Liver (tissue), 9 donors: Measurements from ENCODE around the gene UBASH3B. TPM values are rescaled to one million over a fixed set of nuclear protein-coding genes. Genes with fewer than 3 reads are reported as not detected.

ENCODE experiments used
- DNase-seq: peaks from one replicate; pipeline ENCODE4 v3.0.0-alpha.2; 2017; ENCODE audit warnings: low spot score
- H3K27ac ChIP-seq, 2 donors: one replicate each; pipeline ENCODE4 v1.7.0; 2013; ENCODE audit warnings: inconsistent platforms in 2 of 2, low read length in 2 of 2, control low read depth in 1 of 2, low read depth in 1 of 2, mild to moderate bottlenecking in 1 of 2
- H3K27me3 ChIP-seq, 4 donors: one replicate each; pipeline versions ENCODE4 v1.6.1 to v1.7.0; 2013; ENCODE audit warnings: low read length in 3 of 4, inconsistent platforms in 1 of 4, mild to moderate bottlenecking in 1 of 4, moderate library complexity in 1 of 4; ENCODE audit not compliant: control insufficient read depth in 4 of 4, insufficient read depth in 4 of 4
- H3K36me3 ChIP-seq, 4 donors: one replicate each; pipeline versions ENCODE4 v1.6.1 to v1.7.0; 2013; ENCODE audit warnings: low read length in 3 of 4, mild to moderate bottlenecking in 3 of 4, low read depth in 1 of 4, moderate library complexity in 1 of 4; ENCODE audit not compliant: control insufficient read depth in 4 of 4, insufficient read depth in 3 of 4
- H3K4me1 ChIP-seq, 4 donors: one replicate each; pipeline versions ENCODE4 v1.6.1 to v1.7.0; 2013; ENCODE audit warnings: low read length in 3 of 4, mild to moderate bottlenecking in 3 of 4, moderate library complexity in 1 of 4; ENCODE audit not compliant: control insufficient read depth in 4 of 4, insufficient read depth in 4 of 4
- H3K4me3 ChIP-seq, 3 donors: one replicate each; pipeline versions ENCODE4 v1.6.1 to v1.7.0; 2013; ENCODE audit warnings: low read length in 3 of 3, control low read depth in 1 of 3, low read depth in 1 of 3, mild to moderate bottlenecking in 1 of 3
- H3K9ac ChIP-seq, 2 donors: one replicate each; pipeline ENCODE4 v1.7.0; 2013; ENCODE audit warnings: low read length in 2 of 2, mild to moderate bottlenecking in 2 of 2, moderate library complexity in 2 of 2, control low read depth in 1 of 2, low read depth in 1 of 2
- H3K9me3 ChIP-seq, 4 donors: one replicate each; pipeline versions ENCODE4 v1.6.1 to v1.7.0; 2013; ENCODE audit warnings: low read length in 3 of 4; ENCODE audit not compliant: control insufficient read depth in 4 of 4
- CTCF ChIP-seq: fragments of 150-350 bp; IDR thresholded peaks from 2 replicates; pipeline ENCODE4 v1.5.1; 2017; ENCODE audit warnings: improper control_type of control experiment, low read depth, low read length; ENCODE audit not compliant: missing input control
- EGR1 ChIP-seq, 2 donors: IDR thresholded peaks; 2 replicates each; pipeline ENCODE4 v1.6.1; 2016 to 2018; ENCODE audit warnings: antibody characterized with exemption in 2 of 2, low read depth in 2 of 2
- FOXA2 ChIP-seq: IDR thresholded peaks from 2 replicates; pipeline ENCODE4 v1.6.1; 2016; ENCODE audit warnings: antibody characterized with exemption
- HNF4A ChIP-seq, 2 donors: conservative IDR thresholded peaks; 2 replicates each; pipeline ENCODE4 v1.6.1; 2016; ENCODE audit warnings: antibody characterized with exemption in 2 of 2, mild to moderate bottlenecking in 2 of 2
- HNF4G ChIP-seq: IDR thresholded peaks from 2 replicates; pipeline ENCODE4 v1.6.1; 2016; ENCODE audit warnings: antibody characterized with exemption
- MAX ChIP-seq: IDR thresholded peaks from 2 replicates; pipeline ENCODE4 v1.6.1; 2016; ENCODE audit warnings: antibody characterized with exemption
- RAD21 ChIP-seq, 2 donors: IDR thresholded peaks; 2 replicates each; pipeline ENCODE4 v1.6.1; 2016; ENCODE audit warnings: antibody characterized with exemption in 2 of 2, mild to moderate bottlenecking in 2 of 2
- REST ChIP-seq: IDR thresholded peaks from 2 replicates; pipeline ENCODE4 v1.6.1; 2016; ENCODE audit warnings: antibody characterized with exemption, mild to moderate bottlenecking
- RXRA ChIP-seq, 2 donors: IDR thresholded peaks; 2 replicates each; pipeline ENCODE4 v1.6.1; 2017 to 2018; ENCODE audit warnings: antibody characterized with exemption in 2 of 2, mild to moderate bottlenecking in 1 of 2
- SP1 ChIP-seq: IDR thresholded peaks from 2 replicates; pipeline ENCODE4 v1.6.1; 2018; ENCODE audit warnings: antibody characterized with exemption, mild to moderate bottlenecking
- YY1 ChIP-seq: IDR thresholded peaks from 2 replicates; pipeline ENCODE4 v1.6.1; 2016; ENCODE audit warnings: antibody characterized with exemption, mild to moderate bottlenecking
- ZBTB33 ChIP-seq: IDR thresholded peaks from 2 replicates; pipeline ENCODE4 v1.6.1; 2016; ENCODE audit warnings: antibody characterized with exemption
- WGBS: extraction: QIAGEN DNeasy Blood & Tissue Kit; methylation state at CpG from one replicate; pipeline ENCODE4 v1.1.7; 2013; 5-methylcytosine and 5-hydroxymethylcytosine counted together
- polyA plus RNA-seq, 2 donors: library from polyadenylated mRNA; stranded (reverse) in 1 of 2; unstranded in 1 of 2; fragments of 200-250 nt in 1 of 2; fragments of >200 nt in 1 of 2; fragmentation: Nextera tagmentation in 1 of 2; extraction: Ambion mirVana in 1 of 2; gene quantifications; one replicate each; pipeline versions ENCODE4 v1.2.1 to v1.2.3, GENCODE V29; 2013 to 2015
- total RNA-seq, 2 donors: library from RNA; depleted of rRNA; stranded (reverse); fragments of >200 nt; gene quantifications; one replicate each; pipeline ENCODE4 v1.2.3, GENCODE V29; 2014
- donor health status: healthy.
- donor health status: healthy.
- donor health status: healthy.
- donor health status: healthy.
- donor health status: healthy.

The UBASH3B gene
- total and polyA plus RNA-seq, 4 donors, result 0.48 to 5.5 (median 2.5) TPM

GRCh38 chr11:122804161-122804560, 148.6 kb downstream of the UBASH3B start:
- TF ChIP-seq YY1 (no peak), FOXA2 (no peak), HNF4G (no peak), REST (no peak), RAD21 (IDR thresholded peaks at IDR 0.05) (no peak), CTCF (no peak), SP1 (no peak)
- H3K9ac ChIP-seq, result no peak overlapping the region
- H3K27ac ChIP-seq, result no peak overlapping the region
- 94% methylated on average over 4 of the region's 4 CpGs for WGBS
- no peak for DNase-seq
- no peaks in the 10 kb centered on the region for H3K9me3 ChIP-seq
- H3K4me3 ChIP-seq, result no peak overlapping the region
- no peaks in the 10 kb centered on the region for H3K4me1 ChIP-seq
- no peaks in the 10 kb centered on the region for H3K36me3 ChIP-seq
- no peaks in the 10 kb centered on the region for H3K27me3 ChIP-seq

GRCh38 chr11:122804796-122805195, 149.3 kb downstream of the UBASH3B start:
- DNase-seq, result no peak
- H3K4me1 ChIP-seq, result no peaks in the 10 kb centered on the region
- no peaks in the 10 kb centered on the region for H3K36me3 ChIP-seq
- H3K9ac ChIP-seq, result no peak overlapping the region
- no peak overlapping the region for H3K4me3 ChIP-seq
- no peak overlapping the region for H3K27ac ChIP-seq
- TF ChIP-seq SP1 (no peak), RXRA (IDR thresholded peaks at IDR 0.05) (no peak), FOXA2 (no peak), EGR1 (IDR thresholded peaks at IDR 0.05; ENCODE audit: low read depth in 2 of 2) (no peak), HNF4A (conservative IDR thresholded peaks at IDR 0.05) (no peak), ZBTB33 (no peak), MAX (no peak)
- WGBS, result 88% methylated on average over 6 of the region's 6 CpGs
- no peaks in the 10 kb centered on the region for H3K27me3 ChIP-seq
- H3K9me3 ChIP-seq, result no peaks in the 10 kb centered on the region
